ENCODE measurements around the gene NHSL1. TPM values are rescaled to one million over a fixed set of nuclear protein-coding genes. Genes with fewer than 3 reads are reported as not detected.

Gene NHSL1
- total and polyA plus RNA-seq, 2 of the 8 experiments (the other 6 are each of a cell fraction or from before 2014, with no cell fraction given) = 7.2 to 32.4 TPM

GRCh38 chr6:138402838-138403187 is 96.5 kb downstream of the NHSL1 start (continued):
- no peak for TF ChIP-seq SIX5 (IDR thresholded peaks at IDR 0.05; ENCODE audit: low read depth, low read length)
